ES-I3 (cell line): ENCODE data around the gene NRG3.

Source experiments
- H3K36me3 ChIP-seq: 2 replicates; pipeline ENCODE4 v1.6.1; 2013; ENCODE audit warnings: mild to moderate bottlenecking, low read length, control low read depth, moderate library complexity; ENCODE audit not compliant: insufficient read depth
- H3K4me1 ChIP-seq: 2 replicates; pipeline ENCODE4 v1.6.1; 2013; ENCODE audit warnings: mild to moderate bottlenecking, control low read depth, low read length; ENCODE audit not compliant: insufficient read depth
- H3K9ac ChIP-seq: 2 replicates; pipeline ENCODE4 v1.6.1; 2013; ENCODE audit warnings: low read depth, mild to moderate bottlenecking, low read length, moderate library complexity
- H3K9me3 ChIP-seq: 2 replicates; pipeline ENCODE4 v1.6.1; 2013; ENCODE audit warnings: mild to moderate bottlenecking, low read length, moderate library complexity; ENCODE audit not compliant: control insufficient read depth, insufficient read depth

Gene NRG3

DNA sequence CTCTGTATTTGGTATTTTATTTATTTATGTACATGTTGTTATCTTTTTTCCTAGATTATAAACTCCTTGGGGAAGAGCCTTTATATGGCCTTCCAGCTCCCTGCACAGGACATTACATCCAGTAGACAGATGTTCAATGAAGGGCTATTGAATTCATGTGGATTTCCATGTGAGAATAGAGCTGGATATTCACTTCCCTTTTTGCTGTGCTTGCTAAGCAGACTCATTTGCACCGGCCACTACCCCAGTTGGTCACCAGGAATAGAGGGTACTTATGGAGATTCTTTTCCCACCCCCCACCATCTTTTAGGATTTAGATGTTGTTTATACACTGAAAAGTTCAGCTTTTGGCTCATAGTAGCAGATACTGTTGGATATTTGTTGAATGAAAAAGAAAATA lies 374.1 kb downstream of the NRG3 start:
- Histone ChIP-seq H3K4me1 (peaks cover 7% of the 10 kb centered on the region; the same call in 1 of the 2 replicates), H3K9me3 (no peaks in the 10 kb centered on the region), H3K36me3 (no peaks in the 10 kb centered on the region), H3K9ac (no peak overlapping the region)

DNA sequence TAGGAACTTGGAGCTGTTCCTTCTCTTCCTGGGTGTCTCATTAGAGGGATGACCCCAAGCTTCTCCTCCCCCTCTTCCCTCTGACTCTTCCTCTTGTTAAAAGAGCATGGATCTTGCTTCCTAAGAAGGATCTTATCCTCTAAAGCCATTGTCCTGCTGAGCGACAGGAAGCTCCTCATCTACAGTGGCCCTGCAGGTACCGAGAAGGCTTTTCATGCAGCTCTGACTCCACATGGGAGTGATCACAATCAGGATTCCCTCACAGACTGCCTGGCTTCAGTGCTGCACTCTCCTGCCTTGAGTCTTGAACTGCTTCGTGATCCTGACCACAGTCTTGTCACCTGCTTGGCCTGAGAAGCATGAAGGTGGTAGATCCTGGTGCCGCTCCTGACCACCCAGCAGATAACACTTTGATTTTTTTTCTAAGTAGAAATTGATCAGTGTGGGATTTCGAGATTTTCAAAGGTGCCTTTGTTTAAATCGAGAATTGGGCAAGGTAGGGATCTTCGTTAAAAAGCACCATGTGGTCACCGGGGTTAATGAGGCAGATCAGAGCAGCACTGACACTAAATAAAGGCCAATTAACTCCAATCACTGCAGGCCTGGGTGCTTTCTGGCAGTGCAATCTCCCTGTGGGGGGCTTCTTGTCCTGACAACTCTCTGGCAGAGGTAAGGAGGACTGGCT lies 376.4 kb downstream of the NRG3 start:
- Histone ChIP-seq H3K9ac (no peak overlapping the region), H3K9me3 (no peaks in the 10 kb centered on the region), H3K4me1 (peaks cover 7% of the 10 kb centered on the region; the same call in 1 of the 2 replicates), H3K36me3 (no peaks in the 10 kb centered on the region)

DNA sequence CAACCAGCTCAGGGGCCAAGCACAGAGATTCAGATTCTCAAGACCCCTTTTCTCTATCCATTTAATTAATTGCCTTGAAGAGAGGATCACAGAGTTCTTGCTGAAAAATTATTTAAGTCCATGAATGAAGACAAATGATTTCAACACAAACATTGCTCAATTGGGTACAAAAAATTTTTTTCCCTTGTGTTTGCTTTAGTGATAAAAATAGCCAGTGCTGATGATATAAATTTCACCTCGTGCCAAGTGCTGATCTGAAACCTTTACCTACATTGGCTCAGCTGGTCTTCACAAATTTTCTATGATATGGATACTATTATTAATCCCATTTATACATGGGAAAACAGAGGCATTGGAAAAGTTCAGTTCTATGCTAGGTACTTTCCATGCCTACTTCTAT lies 377.1 kb downstream of the NRG3 start:
- H3K36me3 ChIP-seq: no peaks in the 10 kb centered on the region
- H3K9me3 ChIP-seq: no peaks in the 10 kb centered on the region
- no peak overlapping the region for H3K9ac ChIP-seq
- H3K4me1 ChIP-seq: peaks cover 7% of the 10 kb centered on the region; the same call in 1 of the 2 replicates

DNA sequence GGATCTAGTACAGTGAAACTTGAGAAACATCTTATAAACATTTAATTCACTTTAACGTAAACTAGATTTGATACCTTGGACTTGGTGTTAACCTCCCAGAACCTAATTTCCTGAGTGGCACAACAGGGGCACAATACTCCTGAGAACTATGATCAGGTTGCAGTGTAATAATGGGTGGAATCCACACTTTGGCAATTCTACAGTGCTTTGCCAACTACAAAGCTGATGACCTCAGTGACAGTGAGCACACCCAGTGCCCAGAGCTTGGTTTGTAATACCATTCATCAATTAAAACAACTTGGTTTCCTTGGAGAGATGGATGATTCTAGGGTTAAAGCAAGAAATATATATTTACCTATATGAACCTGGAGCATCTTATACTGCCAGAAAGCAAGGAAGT lies 379.2 kb downstream of the NRG3 start:
- no peaks in the 10 kb centered on the region for H3K9me3 ChIP-seq
- no peaks in the 10 kb centered on the region for H3K36me3 ChIP-seq
- H3K4me1 ChIP-seq: peaks cover 7% of the 10 kb centered on the region; the same call in 1 of the 2 replicates
- no peak overlapping the region for H3K9ac ChIP-seq

DNA sequence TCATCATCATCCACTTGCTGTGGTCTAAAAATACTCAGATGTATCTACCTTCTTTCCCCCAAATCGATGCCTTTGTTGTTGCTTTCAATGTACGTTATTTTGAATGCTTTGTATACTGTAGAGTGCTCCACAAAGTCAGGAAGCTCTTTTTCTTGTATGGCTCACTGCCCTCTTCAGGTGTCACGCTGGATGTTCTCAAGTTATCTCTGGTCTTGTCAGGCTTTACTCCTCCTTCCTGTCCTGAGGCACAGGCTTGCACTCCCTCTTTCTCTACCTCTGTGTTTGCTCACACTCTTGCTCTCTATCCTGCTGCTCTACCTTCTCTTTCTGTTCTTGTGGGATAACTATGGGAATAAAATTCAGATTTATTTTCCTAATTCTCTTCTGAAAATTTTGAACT lies 381.3 kb downstream of the NRG3 start:
- no peak overlapping the region for H3K9ac ChIP-seq
- H3K9me3 ChIP-seq: no peaks in the 10 kb centered on the region
- no peaks in the 10 kb centered on the region for H3K36me3 ChIP-seq
- H3K4me1 ChIP-seq: peaks cover 2% of the 10 kb centered on the region; the same call in 1 of the 2 replicates

DNA sequence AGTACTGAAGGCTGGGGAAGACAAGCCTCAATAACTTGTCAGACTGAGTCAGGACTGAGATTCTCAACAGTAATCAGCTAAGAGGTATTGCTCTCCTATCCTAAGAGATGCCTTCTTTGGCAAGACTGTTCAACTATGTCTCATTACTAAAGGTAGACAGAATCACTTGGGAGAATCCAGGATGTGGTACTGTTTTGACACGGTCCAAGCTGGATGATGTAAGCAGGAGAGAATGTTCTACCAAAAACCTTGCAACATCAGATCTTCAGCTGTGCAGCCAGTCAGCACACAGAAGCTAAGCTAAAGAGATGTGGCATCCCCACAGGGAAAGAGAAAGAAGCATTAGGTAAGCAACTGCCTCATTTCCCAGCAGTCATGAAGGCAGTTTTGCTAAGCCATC lies 391.4 kb downstream of the NRG3 start:
- Histone ChIP-seq H3K9me3 (no peaks in the 10 kb centered on the region), H3K9ac (no peak overlapping the region), H3K36me3 (no peaks in the 10 kb centered on the region), H3K4me1 (no peaks in the 10 kb centered on the region)

DNA sequence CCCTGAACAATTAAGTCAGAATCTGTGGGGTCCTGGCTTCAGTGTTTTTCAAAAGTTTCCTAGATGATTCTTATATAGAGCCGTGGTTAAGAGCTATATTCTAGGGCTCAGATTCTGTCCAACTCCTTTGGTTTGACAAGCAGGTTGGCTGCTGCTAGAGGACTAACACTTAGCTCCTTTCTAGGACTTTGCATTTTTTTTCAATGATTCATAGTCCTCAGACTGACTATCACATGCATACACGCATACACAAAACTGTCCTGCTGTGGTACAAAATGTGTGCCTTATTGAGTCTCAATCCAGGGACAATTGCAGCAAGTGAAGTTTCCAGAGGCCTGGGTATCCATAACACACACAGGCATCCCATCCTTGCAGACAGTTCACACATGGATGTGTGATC lies 392.0 kb downstream of the NRG3 start:
- H3K4me1 ChIP-seq: no peaks in the 10 kb centered on the region
- no peaks in the 10 kb centered on the region for H3K9me3 ChIP-seq
- H3K9ac ChIP-seq: no peak overlapping the region
- no peaks in the 10 kb centered on the region for H3K36me3 ChIP-seq

DNA sequence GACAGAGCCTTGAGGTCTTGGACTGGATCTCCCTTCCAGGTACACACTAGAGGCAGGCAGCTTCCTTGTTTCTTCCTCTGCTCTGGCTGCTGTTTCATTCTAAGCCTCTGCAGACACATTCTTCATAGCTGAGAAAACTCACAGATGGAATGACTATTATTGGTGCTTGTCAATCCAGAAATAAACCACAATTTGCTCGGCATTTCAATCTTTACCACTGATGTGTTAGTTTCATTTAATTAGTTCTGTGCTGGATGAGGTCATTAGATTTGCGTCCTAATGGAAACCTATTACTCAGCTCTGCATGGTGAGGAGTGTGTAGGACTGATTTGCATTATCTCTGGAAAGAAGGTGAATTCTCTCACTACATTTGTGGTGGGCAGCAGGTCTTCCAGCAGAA lies 392.5 kb downstream of the NRG3 start:
- H3K9ac ChIP-seq: no peak overlapping the region
- H3K36me3 ChIP-seq: no peaks in the 10 kb centered on the region
- H3K4me1 ChIP-seq: no peaks in the 10 kb centered on the region
- H3K9me3 ChIP-seq: no peaks in the 10 kb centered on the region

DNA sequence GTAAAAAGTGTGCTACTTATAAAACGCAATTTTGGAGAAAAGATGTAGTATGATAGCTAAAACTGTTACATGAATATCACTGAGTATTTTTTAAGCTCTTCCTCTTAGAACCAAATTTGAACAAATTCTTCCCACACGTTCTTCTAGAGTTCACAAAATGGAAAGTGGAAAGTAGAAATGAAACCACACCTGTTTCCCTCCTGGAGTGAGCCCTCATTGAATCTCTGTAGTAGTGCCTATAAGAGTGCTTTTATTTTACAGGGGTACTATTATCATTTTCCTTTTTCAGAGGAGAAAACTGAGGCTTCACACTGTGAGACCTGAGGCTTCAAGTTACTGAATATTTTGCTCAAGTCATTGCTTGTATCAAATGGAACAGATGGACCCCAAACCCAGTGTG lies 393.0 kb downstream of the NRG3 start:
- Histone ChIP-seq H3K4me1 (no peaks in the 10 kb centered on the region), H3K9ac (no peak overlapping the region), H3K9me3 (no peaks in the 10 kb centered on the region), H3K36me3 (no peaks in the 10 kb centered on the region)

DNA sequence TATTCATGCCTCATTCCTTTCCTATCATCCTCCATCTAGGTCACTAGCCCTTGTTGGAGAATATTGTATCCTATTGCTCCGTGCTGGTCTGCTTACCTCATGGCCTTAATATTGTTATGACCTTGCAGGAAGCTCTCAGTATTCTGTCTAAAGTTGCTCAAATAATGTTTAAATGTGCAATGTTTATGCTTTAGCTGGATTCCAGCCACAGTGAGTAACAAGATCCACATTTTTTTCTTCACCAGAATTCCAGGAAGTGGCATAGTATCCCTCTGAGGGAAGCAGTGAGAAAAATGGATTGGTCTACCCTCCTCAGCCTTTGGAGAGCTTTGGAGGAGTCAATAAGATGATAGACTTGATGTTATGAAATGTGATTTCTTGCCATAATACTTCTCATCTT lies 402.6 kb downstream of the NRG3 start:
- Histone ChIP-seq H3K4me1 (no peaks in the 10 kb centered on the region), H3K36me3 (no peaks in the 10 kb centered on the region), H3K9ac (no peak overlapping the region), H3K9me3 (no peaks in the 10 kb centered on the region)

DNA sequence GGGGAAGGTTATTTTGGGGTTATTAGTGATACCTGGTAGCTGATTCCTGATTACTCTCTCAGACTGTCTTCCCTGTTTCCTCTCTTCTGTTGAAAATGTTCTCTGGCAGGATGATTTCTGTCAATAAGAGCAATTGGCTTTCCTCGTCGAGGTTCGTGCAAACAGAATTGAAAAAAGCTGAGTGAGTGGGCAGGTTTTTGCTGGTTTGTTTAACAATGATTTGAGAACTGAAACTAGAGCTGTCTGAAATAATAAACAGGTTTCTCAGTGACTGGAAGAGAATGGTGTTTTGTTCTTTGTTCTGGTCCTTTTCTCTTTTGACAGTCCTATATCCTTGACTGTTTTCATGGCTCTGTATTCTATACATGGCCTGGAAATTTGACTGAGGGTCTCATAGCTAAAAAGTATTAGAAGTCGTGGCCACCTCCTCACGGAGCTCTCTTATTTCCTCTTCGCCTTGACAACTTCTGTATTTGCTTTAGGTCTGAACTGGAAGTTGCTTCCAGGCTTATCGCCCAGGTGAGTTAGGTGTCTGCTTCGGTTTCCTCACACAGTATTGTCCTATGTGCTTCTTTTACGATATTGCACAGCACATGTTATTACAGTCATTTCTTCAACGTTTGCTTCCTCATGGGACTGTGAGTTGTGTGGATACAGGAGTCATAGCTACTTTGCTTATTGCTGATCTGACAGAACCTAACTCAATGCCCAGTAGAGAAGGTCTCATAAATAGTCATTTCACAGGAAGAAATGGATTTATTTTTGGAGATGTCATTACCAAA lies 403.6 kb downstream of the NRG3 start:
- Histone ChIP-seq H3K4me1 (no peaks in the 10 kb centered on the region), H3K9me3 (no peaks in the 10 kb centered on the region), H3K9ac (no peak overlapping the region), H3K36me3 (no peaks in the 10 kb centered on the region)

DNA sequence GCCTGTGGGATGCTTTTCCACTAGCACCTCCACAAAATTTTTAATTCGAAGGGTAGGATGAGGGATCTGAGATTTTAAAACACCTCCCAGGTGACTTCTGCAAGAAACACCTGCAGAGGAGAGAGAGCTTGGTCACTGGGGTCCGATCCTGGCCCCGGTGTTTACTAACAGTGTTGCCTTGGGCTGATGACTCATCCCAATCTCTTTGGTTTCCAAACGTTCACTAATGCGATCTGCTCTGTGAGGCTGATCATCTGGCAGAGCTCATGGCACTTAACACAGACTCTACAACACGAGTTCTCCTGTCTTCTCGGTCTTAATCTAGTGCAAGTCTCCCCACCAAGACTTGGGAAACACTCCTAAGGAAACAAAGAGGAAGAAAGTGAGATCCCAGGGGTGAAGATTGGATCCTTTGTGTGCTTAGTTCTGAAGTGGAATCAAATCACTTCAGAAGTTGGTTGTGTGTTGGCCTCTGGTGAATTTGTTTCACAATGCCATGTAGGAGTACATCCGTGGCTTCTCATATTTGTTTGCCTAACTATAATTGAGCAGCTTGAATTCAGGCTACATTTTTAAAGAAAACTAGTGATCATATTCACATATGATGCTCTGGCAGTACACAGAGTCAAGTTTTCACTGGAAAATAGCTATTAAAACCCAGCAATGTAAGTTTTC lies 407.9 kb downstream of the NRG3 start:
- Histone ChIP-seq H3K4me1 (no peaks in the 10 kb centered on the region), H3K36me3 (no peaks in the 10 kb centered on the region), H3K9ac (no peak overlapping the region), H3K9me3 (no peaks in the 10 kb centered on the region)

DNA sequence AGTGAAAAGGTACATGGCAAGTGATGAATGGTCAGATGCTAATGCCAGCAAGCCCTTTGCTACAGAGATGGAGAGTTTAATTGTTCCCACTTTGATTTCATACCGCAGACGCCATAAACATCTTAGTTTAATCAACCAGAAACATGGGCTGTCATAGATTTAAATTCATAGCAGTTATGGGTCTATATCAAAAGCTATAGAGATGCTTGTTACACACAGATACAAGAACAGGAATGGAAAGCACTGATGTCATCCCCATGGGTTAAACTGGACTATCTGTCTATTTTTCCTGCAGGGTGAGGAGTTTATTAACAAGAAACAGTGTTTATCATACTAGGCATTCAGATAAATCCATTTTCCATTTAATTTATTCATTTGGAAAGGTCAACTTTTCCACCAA lies 409.2 kb downstream of the NRG3 start:
- no peaks in the 10 kb centered on the region for H3K36me3 ChIP-seq
- no peaks in the 10 kb centered on the region for H3K9me3 ChIP-seq
- H3K9ac ChIP-seq: no peak overlapping the region
- no peaks in the 10 kb centered on the region for H3K4me1 ChIP-seq

DNA sequence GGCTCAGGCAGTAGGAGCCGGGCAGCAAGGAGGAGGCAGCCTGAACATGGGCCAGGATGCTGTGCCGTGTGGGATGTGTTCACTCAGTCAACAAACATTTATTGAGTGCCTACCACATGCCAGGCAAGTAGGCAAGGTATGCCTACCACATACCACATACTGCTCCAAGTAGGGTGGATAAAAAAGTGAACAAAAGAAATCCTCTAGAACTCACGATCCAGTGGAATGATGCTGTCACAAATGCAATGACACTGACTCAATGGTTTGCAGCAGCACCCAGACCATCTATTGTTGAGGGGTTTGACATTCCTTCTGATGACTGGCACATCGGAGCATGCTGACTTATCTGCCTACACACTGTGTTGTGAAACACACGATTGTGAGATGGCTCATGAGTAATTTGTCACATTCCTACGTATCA lies 413.5 kb downstream of the NRG3 start:
- Histone ChIP-seq H3K4me1 (no peaks in the 10 kb centered on the region), H3K9me3 (no peaks in the 10 kb centered on the region), H3K9ac (no peak overlapping the region)

DNA sequence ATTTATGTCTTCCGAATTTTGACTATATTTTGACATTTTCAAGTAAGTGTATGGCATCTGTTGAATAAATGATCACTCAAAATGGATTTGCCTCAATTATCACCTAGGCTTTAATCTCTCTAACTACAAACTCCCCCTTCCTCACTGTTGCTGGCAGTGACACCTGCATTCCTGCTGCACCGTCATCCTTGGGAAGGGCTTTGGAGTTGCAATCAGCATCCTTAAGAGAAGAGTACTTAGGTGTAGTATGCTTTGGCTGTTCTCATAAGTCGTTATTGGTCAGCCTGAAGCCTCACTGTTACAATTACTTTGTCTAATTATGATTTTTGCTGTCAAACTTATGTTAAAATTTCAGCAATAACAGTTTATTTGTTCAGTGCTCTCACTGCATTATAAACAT lies 415.0 kb downstream of the NRG3 start:
- H3K36me3 ChIP-seq: no peaks in the 10 kb centered on the region
- no peaks in the 10 kb centered on the region for H3K4me1 ChIP-seq
- no peak overlapping the region for H3K9ac ChIP-seq
- H3K9me3 ChIP-seq: no peaks in the 10 kb centered on the region

More for the DNA sequence above, 413.5 kb downstream of the NRG3 start:
- no peaks in the 10 kb centered on the region for H3K36me3 ChIP-seq
